PFSK-1 (cell line): ENCODE data around the gene AMPD2.

Source experiments
- REST ChIP-seq, 2 experiments: IDR thresholded peaks; 2 replicates each; pipeline versions ENCODE4 v1.6.1 to v1.8.0; 2011 to 2012; ENCODE audit warnings: low read depth in 2 of 2, low read length in 2 of 2, control low read depth in 1 of 2, inconsistent platforms in 1 of 2, mild to moderate bottlenecking in 1 of 2, moderate library complexity in 1 of 2; ENCODE audit not compliant: insufficient read depth in 1 of 2
- SIN3A ChIP-seq: IDR thresholded peaks from 2 replicates; pipeline ENCODE4 v1.6.1; 2012; ENCODE audit warnings: mild to moderate bottlenecking, low read length, moderate library complexity, borderline replicate concordance; ENCODE audit not compliant: insufficient read depth

DNA sequence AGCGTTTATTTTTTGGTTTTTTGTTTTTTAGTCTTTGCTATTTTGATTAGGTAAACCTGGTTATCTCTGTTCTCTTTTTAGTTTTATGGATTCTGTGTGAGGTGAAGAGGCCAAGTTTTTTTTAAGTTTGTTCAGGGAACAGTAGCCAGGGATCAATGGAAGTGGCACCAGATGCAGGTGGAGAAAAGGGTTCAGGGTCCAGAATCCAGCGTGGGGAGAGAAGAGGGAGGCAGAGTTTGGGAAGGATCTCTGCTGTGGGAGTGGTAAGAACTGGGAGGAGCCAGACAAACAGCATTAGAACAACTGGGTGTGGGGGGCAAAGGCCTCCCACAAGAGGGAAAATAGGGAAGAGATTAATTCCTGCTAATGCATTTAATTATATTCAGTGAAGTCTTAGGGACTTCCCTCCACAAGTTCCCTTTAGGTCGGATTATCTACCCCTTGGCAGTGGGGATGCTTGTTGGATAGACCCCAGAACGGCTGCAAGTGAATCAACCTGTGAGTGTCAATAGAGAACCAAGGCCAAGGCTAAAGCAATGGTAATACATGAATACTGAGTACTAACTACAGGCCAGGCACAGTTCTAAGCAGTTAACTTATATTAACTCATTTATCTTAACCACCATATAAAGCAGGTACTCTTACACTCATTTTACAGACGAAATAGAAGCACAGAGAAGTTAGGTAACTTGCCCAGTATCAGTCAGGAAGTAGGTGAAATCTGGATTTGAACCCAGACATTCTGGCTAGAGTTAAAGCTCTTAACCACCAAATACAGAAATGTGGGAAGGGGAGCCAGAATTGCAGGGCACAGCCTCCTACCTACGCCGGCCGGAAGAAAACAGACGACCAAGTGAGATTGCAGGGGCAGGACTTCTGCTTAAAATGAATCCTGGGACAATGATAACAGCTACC is 719 bp upstream of the AMPD2 start:
- TF ChIP-seq SIN3A (no peak), REST (IDR thresholded peaks at IDR 0.05; ENCODE audit: insufficient read depth in 1 of 2, low read depth in 2 of 2, low read length in 2 of 2) (no peak)
